Midbrain (tissue), 1 donor: ENCODE data around the gene OPCML.

Experiments used
- DNase-seq: peaks from one replicate; lab custom pipeline; 2025; lab: John Stamatoyannopoulos, UW

Gene OPCML

GRCh38 chr11:133541021-133541719 is 8.9 kb upstream of the OPCML start:
- DNase-seq: no peak

GRCh38 chr11:133536198-133536597 is 3.9 kb upstream of the OPCML start:
- DNase-seq: no peak

- DNase-seq: no peak
Observed at GRCh38 chr11:133533205-133533604, 904 bp upstream of the OPCML start.

- DNase-seq: no peak
Observed at GRCh38 chr11:133531458-133531857, 843 bp downstream of the OPCML start.

- DNase-seq: no peak
Observed at GRCh38 chr11:133530501-133530835, 1.8 kb downstream of the OPCML start.

- no peak for DNase-seq
Observed at GRCh38 chr11:133529807-133530500, 2.3 kb downstream of the OPCML start.

- DNase-seq: no peak
Observed at GRCh38 chr11:133526790-133527189, 5.5 kb downstream of the OPCML start.

GRCh38 chr11:133525976-133526375 is 6.3 kb downstream of the OPCML start:
- no peak for DNase-seq

- DNase-seq: no peak
Observed at GRCh38 chr11:133524488-133524887, 7.8 kb downstream of the OPCML start.

- DNase-seq: no peak
Observed at GRCh38 chr11:133522344-133522743, 10.0 kb downstream of the OPCML start.

GRCh38 chr11:133521502-133521901 is 10.8 kb downstream of the OPCML start:
- no peak for DNase-seq

- no peak for DNase-seq
Observed at GRCh38 chr11:133520707-133521106, 11.6 kb downstream of the OPCML start.

- DNase-seq: no peak
Observed at GRCh38 chr11:133519560-133519959, 12.7 kb downstream of the OPCML start.

- DNase-seq: no peak
Observed at GRCh38 chr11:133518702-133519264, 13.5 kb downstream of the OPCML start.

- no peak for DNase-seq
Observed at GRCh38 chr11:133516845-133517244, 15.5 kb downstream of the OPCML start.

- DNase-seq: no peak
Observed at GRCh38 chr11:133515107-133515506, 17.2 kb downstream of the OPCML start.

- DNase-seq: no peak
Observed at GRCh38 chr11:133509924-133510697, 22.2 kb downstream of the OPCML start.

GRCh38 chr11:133508468-133508867 is 23.8 kb downstream of the OPCML start:
- DNase-seq: no peak

GRCh38 chr11:133507185-133507584 is 25.1 kb downstream of the OPCML start:
- DNase-seq: no peak

- no peak for DNase-seq
Observed at GRCh38 chr11:133506551-133507094, 25.7 kb downstream of the OPCML start.

GRCh38 chr11:133506023-133506422 is 26.3 kb downstream of the OPCML start:
- DNase-seq: no peak

- DNase-seq: no peak
Observed at GRCh38 chr11:133504906-133505305, 27.4 kb downstream of the OPCML start.
